SK-N-DZ (cell line): ENCODE results near the gene PLCL1.

Experiments used
- DNase-seq: peaks from one replicate; pipeline ENCODE4 v3.0.0-alpha.2; 2015; ENCODE audit warnings: low spot score

Gene PLCL1

DNA sequence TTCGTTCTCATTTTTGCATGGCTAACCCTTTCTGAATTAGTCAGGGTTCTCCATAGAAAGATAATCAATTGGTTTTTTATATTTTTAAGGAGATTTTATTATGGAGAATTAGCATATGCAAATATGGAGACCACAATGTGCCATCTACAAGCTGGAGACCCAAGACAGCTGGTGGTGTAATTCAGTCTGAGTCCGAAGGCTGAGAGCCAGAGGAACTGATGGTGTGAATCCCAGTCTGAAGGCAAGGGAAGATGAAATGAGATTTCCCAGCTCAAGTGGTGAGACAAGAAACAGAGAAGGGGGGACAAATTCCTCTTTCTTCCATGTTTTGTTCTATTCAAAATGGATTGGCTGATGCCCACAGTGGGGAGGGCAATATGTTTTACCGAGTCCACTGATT lies 80.7 kb downstream of the PLCL1 start:
- no peak for DNase-seq

DNA sequence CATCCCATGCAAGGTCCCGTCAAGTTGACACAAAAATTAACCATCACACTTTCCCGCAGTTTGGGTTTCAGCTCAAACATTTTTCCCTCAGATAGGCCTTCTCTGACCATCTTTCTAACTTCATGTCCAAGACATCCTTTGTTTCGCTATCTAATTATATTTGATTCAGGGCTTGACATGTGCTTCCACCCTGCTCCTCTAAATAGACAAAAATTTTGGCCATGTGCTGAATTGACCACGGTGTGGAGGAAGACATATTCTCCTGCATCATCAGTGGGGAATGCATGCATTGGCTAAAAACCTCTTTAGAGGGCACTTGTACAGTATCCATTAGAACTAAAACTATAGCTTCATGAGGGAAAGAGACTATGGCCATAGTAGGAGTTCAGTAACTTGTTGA lies 81.2 kb downstream of the PLCL1 start:
- no peak for DNase-seq

DNA sequence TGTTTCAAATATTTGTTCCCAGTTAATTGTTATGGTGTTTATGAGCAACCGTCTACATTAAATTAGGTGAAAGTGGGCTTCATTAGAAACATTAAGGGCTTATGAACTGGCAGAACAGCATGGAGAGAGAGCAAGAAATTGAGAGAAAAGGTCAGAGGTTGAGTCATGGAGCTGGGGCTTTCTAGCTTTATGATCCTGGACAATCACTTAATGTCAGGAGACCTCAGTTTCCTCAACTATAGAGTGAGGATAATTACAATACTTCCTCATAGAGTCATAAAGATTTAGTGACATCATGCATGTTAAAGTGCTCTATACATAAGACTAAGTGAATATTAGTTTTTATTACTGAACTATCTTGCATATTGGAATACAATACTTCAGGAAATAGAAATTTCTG lies 83.9 kb downstream of the PLCL1 start:
- no peak for DNase-seq

DNA sequence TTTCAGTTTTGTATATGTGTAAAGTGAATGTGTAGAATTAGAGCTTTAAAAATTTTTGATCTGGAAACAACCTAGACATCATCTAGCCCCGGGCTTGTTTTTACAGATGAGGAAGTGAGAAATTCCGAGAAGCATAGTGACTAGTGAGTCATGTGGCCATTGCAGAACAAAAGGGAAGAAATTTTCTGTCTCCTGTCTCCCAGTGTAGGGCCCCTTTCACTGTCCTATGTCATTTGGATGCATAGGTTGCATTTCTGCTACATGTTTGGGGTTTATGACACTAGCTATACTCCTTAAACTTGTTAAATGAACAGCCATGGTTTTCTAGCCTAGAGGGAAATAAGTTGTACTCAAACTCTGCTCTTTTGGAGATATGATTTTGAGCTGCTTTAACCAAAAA lies 84.6 kb downstream of the PLCL1 start:
- DNase-seq = no peak

DNA sequence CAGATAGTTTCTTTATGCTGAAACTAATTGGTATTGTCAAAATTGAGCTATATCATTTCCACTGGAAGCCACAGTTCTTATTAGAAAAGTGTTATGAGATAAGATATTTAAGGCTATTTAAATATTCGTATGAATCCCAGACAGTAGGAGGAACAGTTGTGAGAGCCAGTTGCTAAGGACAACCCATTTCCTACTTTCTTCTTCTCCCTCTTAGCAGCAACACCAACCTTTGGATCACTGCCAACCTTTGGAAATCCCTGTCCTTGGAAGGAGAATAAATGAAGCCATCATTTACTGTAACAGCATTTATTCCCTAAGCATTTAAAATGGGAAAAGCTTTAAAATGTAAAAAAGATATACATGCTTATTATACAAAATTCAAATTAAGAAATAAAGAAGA lies 85.8 kb downstream of the PLCL1 start:
- DNase-seq = no peak

DNA sequence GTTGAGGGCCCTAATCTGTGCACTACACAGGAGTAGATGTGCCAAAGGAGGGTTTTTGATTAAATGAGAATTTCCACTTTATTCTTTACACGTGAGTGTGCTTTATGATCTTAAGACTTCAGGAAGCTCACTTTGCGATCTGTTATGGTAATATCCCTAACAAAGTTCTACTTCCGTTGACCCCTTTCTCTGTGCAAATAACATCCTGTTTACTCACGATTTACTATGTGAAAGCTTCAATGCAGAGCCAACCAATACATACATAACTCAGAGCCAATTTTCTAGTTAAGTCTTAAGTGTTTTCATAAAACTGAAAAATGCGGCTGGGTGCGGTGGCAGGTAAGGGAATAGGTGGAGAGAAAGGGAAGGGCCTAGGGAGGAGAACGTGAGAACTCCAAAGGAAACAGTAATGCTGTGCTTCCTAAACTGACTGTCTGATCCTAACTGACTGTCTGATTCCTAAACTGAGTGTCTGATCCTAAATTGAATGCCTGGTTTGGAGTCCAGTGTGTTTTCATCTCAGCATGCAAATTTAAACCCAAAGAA lies 87.6 kb downstream of the PLCL1 start:
- no peak for DNase-seq

DNA sequence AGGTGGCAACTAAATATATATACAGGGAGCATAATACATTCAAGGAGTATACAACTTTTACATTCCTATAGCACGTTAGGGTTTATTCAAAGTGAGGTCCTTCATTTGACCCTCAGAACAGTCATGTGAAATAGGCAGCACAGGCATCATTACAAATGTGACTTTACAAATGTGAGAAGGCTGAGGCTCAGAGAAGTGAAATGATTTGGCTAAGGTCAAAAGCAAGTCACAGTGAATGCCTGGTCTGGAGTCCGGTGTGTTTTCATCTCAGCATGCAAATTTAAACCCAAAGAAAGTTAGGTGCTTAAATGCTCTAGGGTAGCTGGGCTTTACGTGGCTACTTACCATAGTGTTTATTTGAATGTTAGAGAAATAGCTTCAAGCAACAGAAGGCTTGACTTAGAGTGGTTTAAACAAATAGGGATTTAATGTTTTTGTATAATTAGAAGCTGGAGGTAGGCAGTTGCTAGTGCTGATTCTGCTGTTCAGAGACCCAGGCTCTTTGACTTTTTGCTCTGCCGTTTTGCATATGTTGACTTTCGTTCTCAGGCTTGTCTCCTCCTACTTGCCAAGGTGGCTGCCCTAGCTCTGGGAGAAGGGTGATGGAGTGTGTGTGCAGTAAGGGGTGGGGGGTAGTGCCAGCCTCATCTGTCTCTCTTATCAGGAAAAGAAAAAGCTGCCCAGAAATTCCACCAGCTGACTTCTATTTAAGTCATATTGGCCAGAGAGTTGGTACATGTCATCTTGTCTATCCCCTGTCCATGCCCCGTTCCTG lies 89.2 kb downstream of the PLCL1 start:
- DNase-seq = no peak

DNA sequence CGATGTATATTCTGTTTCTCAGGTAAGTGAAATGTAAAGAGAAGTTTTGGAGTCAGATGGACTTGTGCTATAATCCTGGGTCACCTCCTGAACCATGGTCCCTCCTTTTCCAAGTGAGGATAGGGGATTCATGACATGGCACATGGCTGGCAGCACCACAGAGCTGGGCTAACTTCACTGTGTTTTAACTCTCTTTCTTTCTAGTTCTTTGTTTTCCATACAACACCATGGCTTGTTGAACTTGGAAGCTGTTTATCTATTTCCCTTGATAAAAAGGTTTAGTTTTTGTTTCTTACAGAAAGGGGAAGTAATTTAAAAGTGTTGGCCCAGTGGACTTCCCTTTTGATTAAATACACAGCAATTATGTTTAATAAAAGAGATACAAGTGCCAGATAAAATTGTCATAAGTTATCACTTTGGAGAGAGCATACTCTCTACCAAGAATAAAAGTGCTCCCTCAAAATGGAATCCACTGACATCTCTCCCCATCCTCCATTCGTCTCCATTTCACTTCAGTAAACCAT lies 90.4 kb downstream of the PLCL1 start:
- no peak for DNase-seq

DNA sequence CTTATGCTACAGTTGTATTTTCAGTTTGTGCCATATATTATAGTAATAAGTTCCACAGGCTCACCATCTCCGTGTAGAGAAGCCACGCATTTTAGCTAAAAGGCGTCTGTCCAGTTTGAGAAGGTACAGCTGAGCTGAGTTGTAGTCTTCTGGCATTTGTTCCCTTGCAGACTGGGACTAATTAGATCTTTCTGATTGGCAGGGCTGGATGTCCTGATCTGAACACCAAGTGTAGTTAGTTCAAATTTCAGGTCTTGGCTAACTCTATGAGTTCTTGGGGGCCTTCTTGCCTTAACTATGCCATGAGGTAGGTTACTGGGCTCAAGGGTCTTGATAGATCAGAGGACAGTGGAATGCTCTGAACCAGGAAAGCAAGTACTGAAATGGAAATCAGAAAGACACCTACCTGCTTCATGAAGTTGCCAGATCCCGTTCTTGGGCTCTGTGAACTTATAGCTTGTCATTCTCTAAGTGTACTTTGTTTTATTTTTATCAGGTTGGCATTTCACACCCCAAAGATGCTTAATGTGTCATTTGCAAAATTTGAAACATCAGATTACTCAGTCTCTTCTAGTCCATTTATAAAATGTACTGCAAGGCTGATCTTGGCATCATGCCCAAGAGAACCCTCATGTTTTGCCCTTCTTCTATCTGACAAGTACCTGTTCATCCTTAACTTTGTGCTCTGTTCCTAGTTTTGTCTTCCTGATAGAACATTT lies 93.7 kb downstream of the PLCL1 start:
- no peak for DNase-seq

DNA sequence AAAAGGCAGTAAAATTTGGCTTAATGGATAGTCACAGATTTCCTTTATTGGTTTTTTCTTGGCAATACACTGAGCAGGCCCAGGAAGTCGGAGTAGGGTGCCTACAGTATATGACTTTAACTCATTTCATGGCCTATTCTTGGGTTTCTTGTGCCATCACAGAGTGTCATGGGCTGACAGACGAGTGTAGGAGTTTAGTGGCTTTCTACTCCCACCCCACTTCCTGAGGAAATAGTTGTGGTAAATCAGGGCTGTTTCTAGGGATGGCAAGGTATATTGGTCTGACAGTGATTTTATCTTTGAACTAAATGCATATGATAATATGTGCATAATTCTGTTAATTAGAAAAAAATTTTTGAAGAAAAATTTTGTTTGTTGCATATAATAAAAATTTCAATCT lies 100.1 kb downstream of the PLCL1 start:
- DNase-seq = no peak

DNA sequence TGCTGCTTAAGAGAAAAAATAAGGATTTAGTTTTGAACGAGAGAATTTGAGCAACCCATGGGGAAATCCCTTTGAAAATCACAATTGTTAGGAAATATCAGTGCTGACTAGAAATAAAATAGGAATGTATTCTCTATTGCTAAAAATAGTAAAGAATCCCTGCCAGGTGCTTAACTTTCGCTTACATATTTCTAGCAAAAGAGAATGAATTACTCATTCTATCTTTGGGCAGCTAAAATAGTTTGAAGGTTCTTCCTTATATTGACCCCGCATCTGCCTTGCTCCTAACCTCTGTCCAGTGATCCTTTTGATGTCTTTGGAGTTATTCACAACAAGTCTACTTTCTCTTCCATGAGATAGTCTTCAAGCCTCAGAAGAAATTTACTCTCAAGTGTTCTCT lies 103.8 kb downstream of the PLCL1 start:
- no peak for DNase-seq

DNA sequence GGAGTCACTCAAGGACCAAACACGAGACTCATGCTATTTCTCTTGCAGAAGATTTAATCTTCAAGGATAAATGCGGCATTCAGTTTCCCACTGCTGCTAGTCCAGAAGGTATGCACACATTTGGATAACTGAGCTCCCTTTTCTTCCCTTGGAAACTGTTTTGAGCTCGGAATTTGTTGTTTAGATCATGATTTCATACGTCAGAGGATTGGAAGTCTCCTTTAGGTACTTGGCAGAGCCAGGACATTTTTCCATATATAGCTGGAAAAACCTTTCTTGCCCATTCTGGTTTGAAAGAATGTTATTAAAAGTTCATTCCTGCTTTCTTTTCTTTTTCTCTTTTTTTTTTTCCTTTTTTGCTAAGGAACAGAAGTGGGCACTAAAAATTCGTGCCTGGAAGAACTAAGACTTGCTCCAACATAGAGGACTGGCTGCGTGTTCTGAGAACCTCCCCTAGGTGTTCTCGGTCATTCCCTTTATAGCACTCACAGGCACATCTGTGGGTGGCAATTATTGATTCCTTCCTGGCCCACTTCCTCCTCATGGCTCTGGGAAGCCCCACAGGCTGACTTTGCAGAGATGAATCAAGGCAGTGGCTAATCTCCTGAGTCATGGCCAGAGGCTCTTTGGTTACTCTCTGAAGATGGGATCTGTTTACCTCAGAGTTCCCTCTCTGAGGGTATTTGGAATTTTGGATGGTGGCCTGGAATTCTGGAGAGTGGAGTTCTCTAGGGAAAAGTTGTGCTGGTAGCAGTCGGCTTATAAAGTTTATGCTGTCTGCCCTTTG lies 104.8 kb downstream of the PLCL1 start:
- no peak for DNase-seq

DNA sequence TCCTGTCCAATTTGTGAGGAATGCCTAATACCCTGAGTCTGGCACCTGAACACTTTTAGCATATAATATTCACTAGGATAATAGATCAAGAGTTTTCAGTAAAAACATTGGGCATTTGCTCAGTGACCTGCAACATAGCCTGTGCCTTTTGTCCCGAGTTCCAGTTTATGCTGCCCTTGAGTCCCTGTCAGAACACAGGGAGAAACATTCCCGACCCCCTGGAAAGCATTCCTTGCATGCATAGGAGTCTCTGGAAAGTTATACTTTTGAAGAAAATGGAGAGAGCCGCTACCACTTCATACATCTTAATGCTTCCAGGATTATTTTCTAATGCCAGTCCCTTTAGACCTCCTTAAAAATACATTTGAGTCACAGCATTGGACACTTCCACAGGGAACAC lies 107.3 kb downstream of the PLCL1 start:
- DNase-seq = no peak

DNA sequence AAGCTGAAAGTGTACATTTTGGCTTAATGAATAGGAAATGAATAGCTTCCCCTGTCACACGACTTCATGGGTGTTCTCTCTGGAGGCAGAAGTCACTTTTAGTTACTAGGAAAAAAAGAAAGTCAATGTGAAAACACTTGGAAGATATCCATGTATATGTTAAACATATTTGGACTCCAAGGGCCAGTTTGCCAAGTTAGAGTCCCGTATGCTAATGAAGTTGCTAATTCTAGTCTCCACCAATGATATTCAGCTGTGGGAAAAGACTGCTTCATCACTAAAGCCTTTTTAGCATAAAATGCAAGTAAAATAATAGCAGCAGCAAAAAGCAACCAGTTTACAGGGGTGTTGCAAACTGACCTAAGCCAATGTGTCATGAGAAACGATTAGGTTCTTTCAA lies 108.7 kb downstream of the PLCL1 start:
- no peak for DNase-seq

DNA sequence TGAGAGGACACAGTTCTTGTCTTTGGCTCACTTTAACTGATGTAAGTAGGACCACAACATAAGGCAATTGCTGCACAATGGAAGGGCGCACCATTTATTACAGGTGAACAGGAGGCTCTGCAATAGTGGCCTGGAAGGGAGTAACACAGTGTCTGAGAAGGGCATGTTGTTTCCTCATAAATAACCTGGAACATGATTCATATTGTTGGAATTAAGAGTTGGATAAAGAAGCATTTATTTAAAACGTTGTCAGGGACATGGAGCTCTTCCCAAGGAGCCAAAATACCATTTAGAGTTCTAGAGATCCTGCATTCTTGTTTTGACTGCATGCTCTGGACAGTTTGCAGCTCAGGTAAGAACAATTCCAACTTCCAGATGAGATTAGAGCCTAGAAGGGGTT lies 110.4 kb downstream of the PLCL1 start:
- DNase-seq = no peak

DNA sequence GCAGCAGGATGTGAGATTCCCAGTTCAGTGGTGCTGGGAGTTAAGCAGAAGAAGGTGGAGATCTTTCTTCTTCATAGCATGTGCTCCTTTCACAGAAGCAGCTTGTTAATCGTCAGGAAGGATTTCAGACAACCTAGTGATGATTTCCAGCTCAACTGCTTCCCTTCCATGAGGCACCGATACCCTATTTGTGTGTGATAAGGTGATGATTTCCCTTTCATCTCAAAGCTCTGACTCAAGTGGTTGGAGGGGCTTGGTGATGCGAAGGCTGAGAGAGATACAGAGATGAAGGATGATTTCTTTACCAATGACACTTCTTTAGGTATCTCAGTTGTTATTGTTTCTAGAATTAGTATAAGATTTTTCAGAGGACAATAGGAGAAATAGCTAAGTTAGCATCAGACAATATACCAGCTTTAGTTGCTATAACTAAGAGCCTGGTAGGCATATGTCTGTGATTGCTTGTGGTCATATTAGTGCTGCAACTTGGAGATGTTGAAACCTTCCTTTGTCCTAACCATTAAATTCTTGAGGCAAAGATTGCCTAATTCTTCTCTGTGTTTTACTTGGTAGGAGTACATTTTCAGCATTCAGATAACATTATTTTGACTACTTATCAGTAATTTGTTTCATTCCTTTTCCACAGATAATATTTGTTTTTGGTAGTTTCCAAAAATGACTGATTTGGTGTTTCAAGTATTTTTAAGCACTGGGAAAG lies 111.3 kb downstream of the PLCL1 start:
- DNase-seq = no peak

DNA sequence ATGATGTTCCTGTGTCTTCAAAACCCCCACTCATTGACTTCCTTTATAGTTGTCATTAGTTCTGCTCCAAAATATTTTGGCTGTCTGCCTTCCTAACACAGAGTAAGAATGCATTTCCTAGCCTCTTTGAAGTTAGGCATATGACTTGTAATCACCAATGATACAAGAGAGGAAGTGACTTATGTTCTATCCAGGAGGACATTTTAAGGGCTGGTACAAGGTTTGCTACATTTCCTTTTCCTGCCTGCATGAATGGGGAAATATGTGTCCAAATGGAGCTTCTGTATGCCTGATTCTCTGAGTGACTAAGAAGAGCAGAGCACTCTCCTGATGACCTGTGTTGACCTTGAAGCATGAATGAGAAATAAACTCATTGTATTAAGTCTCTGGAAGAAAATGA lies 115.1 kb downstream of the PLCL1 start:
- no peak for DNase-seq

DNA sequence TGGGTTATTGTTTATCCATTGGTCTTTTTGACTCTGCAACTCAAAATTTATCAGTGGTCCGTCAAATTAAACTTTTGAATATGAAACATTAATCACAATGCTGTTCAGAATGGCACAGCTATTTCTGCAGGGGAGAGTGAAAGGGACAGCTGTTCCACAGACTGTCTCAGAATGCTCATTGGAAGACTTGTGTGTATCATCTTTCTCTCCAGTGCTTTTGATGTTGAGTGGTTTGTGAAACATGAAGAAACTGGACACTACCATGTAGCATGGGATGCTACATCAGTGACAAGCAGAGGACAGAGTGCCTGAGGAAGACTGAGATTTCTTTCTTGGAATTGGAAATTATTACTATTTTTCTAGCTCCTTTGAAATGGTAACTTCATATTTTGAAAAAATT lies 115.7 kb downstream of the PLCL1 start:
- DNase-seq = no peak

DNA sequence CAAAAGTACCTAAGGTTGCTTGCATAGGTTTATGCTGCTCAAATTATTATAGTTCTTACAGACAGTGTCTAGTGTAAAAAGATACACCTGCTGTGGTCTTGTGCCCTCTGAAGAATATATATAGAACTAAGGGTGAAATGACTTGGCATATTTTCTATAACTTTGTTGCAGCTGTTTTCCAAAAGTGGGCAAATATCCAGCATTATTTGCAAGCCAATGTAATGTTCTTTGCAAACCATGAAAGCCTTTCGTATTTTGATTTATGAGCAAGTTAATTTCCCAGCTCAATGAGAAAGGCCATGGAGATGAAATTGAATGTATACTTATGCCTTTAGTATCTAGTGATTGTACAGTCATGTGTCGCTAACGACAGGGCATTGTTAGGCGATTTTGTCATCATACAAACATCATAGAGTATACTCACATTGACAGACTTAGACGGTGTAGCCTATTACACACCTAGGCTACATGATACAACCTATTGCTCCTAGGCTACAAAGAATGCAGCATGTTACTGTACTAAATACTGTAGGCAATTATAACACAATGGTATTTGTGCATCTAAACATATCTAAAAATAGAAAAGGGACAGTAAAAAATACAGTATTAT lies 116.3 kb downstream of the PLCL1 start:
- no peak for DNase-seq

DNA sequence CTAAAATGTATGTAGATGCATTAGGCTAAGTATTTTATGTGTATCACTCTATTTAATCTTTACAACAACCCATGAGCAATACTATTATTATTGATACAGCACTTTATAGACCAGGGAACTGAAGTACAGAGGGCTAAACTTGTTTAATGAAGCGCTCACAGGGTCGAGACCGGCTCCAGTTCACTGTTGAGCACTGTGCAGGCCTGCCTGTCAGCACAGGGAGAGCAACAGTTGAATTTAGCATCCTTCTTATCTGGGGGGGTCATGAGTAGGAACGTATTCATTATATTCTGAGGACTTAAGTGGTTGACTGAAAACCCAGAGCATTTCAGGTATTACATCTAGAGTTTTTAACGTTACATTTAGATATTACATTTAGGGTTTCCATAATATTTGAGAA lies 120.1 kb downstream of the PLCL1 start:
- no peak for DNase-seq

DNA sequence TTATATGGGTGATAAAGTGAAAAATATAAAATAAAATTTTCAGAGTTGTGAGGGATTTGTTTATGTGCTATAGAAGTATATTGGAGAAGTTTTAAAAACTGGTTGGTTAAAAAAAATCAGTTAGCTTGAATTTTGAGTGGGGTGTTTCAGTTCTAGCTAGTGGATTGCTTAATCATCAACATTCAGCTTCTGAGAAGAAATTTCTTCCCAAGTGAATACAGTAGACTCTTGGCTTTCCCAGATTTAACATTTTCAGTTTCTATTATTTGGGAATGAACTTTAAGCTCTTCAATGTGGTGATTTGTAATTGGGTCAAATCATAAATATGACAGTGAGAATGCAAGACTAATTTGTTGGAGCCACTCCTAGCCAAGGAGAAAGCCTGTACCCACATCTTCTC lies 120.8 kb downstream of the PLCL1 start:
- DNase-seq = no peak
